ENCODE data around the gene MAGIX.

GRCh38 chrX:49129427-49129826, 33.1 kb upstream of the MAGIX start:
- TF ChIP-seq CTCF (IDR thresholded peaks at IDR 0.05) (no peak), POLR2A (IDR thresholded peaks at IDR 0.05) (no peak)
